ENCODE measurements around the gene EEIG1.

The EEIG1 gene

GRCh38 chr9:127943731-127944144 is 37.1 kb downstream of the EEIG1 start:
- H3K9me3 ChIP-seq (ENCODE audit: insufficient read depth, low read depth, low read length), result no peaks in the 10 kb centered on the region
- no peaks in the 10 kb centered on the region for H3F3A ChIP-seq (ENCODE audit: low read depth)
- H3K27me3 ChIP-seq (ENCODE audit: insufficient read depth, low read length, poor library complexity, severe bottlenecking), result no peaks in the 10 kb centered on the region
- H3K79me2 ChIP-seq (ENCODE audit: insufficient read depth, low read length), result no peaks in the 10 kb centered on the region
- no peaks in the 10 kb centered on the region for H3K9me2 ChIP-seq (replicated peaks; ENCODE audit: low read depth, low read length)
- H2AFZ ChIP-seq (ENCODE audit: low read length), result no peak overlapping the region
- H3K36me3 ChIP-seq (ENCODE audit: insufficient read depth, low read length), result peaks cover 52% of the 10 kb centered on the region; the same call in 1 of the 2 replicates
- no peak for TF ChIP-seq EZH2phosphoT487 (IDR thresholded peaks at IDR 0.05; ENCODE audit: borderline replicate concordance)
- TF ChIP-seq, protein P1, sequence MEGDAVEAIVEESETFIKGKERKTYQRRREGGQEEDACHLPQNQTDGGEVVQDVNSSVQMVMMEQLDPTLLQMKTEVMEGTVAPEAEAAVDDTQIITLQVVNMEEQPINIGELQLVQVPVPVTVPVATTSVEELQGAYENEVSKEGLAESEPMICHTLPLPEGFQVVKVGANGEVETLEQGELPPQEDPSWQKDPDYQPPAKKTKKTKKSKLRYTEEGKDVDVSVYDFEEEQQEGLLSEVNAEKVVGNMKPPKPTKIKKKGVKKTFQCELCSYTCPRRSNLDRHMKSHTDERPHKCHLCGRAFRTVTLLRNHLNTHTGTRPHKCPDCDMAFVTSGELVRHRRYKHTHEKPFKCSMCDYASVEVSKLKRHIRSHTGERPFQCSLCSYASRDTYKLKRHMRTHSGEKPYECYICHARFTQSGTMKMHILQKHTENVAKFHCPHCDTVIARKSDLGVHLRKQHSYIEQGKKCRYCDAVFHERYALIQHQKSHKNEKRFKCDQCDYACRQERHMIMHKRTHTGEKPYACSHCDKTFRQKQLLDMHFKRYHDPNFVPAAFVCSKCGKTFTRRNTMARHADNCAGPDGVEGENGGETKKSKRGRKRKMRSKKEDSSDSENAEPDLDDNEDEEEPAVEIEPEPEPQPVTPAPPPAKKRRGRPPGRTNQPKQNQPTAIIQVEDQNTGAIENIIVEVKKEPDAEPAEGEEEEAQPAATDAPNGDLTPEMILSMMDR (conservative IDR thresholded peaks at IDR 0.05; ENCODE audit: low read length), result peak; percentile 76
- H3K4me2 ChIP-seq (ENCODE audit: low read depth, low read length, poor library complexity, severe bottlenecking), result no peak overlapping the region
- H3K4me3 ChIP-seq (ENCODE audit: low read length, poor library complexity, severe bottlenecking), result no peak overlapping the region
- no peaks in the 10 kb centered on the region for H3K4me1 ChIP-seq (ENCODE audit: insufficient read depth, low read length, poor library complexity, severe bottlenecking)
- no peaks in the 10 kb centered on the region for H4K20me1 ChIP-seq (ENCODE audit: insufficient read depth, low read length, poor library complexity, severe bottlenecking)
- H3K9ac ChIP-seq (ENCODE audit: low read depth, low read length, poor library complexity, severe bottlenecking), result no peak overlapping the region

- H3K9ac ChIP-seq (ENCODE audit: low read depth, low read length, poor library complexity, severe bottlenecking), result no peak overlapping the region
- no peaks in the 10 kb centered on the region for H3F3A ChIP-seq (ENCODE audit: low read depth)
- H3K27me3 ChIP-seq (ENCODE audit: insufficient read depth, low read length, poor library complexity, severe bottlenecking), result no peaks in the 10 kb centered on the region
- H3K4me1 ChIP-seq (ENCODE audit: insufficient read depth, low read length, poor library complexity, severe bottlenecking), result no peaks in the 10 kb centered on the region
- no peaks in the 10 kb centered on the region for H3K79me2 ChIP-seq (ENCODE audit: insufficient read depth, low read length)
- H3K4me3 ChIP-seq (ENCODE audit: low read length, poor library complexity, severe bottlenecking), result no peak overlapping the region
- no peak overlapping the region for H2AFZ ChIP-seq (ENCODE audit: low read length)
- TF ChIP-seq, protein P1 (conservative IDR thresholded peaks at IDR 0.05; ENCODE audit: low read length), result no peak
- no peak for TF ChIP-seq EZH2phosphoT487 (IDR thresholded peaks at IDR 0.05; ENCODE audit: borderline replicate concordance)
- peaks cover 47% of the 10 kb centered on the region; the same call in 1 of the 2 replicates for H3K36me3 ChIP-seq (ENCODE audit: insufficient read depth, low read length)
- no peaks in the 10 kb centered on the region for H4K20me1 ChIP-seq (ENCODE audit: insufficient read depth, low read length, poor library complexity, severe bottlenecking)
- no peak overlapping the region for H3K4me2 ChIP-seq (ENCODE audit: low read depth, low read length, poor library complexity, severe bottlenecking)
- H3K9me2 ChIP-seq (replicated peaks; ENCODE audit: low read depth, low read length), result no peaks in the 10 kb centered on the region
- H3K9me3 ChIP-seq (ENCODE audit: insufficient read depth, low read depth, low read length), result no peaks in the 10 kb centered on the region
These were observed 37.7 kb downstream of the EEIG1 start for GRCh38 chr9:127943011-127943662.

DNA sequence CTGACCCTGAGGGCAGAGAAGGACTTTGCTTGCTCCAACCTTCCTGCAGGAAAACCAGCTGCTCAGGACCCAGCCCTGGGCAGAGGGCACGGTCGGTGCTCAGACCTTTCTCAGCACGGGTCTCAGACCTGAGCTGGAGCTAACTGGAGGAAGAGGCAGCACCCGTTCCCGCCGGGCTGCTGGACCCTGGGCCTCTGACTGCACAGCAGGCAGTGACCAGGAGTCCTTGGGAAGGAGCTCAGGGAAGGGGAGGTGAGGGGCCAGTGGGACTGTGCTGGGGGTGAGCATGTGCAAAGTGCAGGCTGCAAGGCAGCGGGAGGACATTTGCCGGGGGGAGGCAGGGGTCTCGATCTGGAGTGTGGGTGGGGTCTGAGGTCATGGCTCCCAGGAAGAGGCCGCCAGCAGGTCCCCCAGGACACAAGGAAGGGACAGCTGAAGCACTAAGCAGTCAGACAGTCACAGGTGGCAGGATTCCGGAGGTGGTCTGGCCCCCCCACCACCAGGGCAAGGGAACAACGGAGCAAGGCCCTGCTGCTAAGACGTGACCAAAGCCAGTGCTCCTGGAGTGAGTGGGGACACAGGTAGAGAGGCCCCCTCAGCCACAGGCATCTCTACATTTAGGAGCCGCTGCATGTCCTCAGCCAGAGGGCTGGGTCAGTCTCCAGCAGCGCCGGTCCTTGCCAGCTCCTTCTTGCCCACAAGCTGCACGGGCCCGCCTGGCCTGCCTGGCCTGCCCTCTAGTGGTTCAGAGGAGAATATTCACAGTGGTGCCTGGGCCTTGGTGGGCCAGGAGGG is 38.4 kb downstream of the EEIG1 start:
- Histone ChIP-seq H3K4me2 (ENCODE audit: low read depth, low read length, poor library complexity, severe bottlenecking) (no peak overlapping the region), H3K36me3 (ENCODE audit: insufficient read depth, low read length) (peaks cover 40% of the 10 kb centered on the region; the same call in 1 of the 2 replicates)

More for the DNA sequence above, 38.4 kb downstream of the EEIG1 start:
- Histone ChIP-seq H3K4me3 (ENCODE audit: low read length, poor library complexity, severe bottlenecking) (no peak overlapping the region), H3K79me2 (ENCODE audit: insufficient read depth, low read length) (peaks cover 1% of the 10 kb centered on the region; the same call in 1 of the 2 replicates), H3K4me1 (ENCODE audit: insufficient read depth, low read length, poor library complexity, severe bottlenecking) (no peaks in the 10 kb centered on the region), H4K20me1 (ENCODE audit: insufficient read depth, low read length, poor library complexity, severe bottlenecking) (no peaks in the 10 kb centered on the region), H3F3A (ENCODE audit: low read depth) (no peaks in the 10 kb centered on the region), H2AFZ (ENCODE audit: low read length) (no peak overlapping the region), H3K27me3 (ENCODE audit: insufficient read depth, low read length, poor library complexity, severe bottlenecking) (no peaks in the 10 kb centered on the region), H3K9me3 (ENCODE audit: insufficient read depth, low read depth, low read length) (no peaks in the 10 kb centered on the region), H3K9ac (ENCODE audit: low read depth, low read length, poor library complexity, severe bottlenecking) (no peak overlapping the region), H3K9me2 (replicated peaks; ENCODE audit: low read depth, low read length) (no peaks in the 10 kb centered on the region)
- TF ChIP-seq, protein P1 (conservative IDR thresholded peaks at IDR 0.05; ENCODE audit: low read length), result peak; percentile 84
- TF ChIP-seq EZH2phosphoT487 (IDR thresholded peaks at IDR 0.05; ENCODE audit: borderline replicate concordance), result no peak
